HK-2 (cell line): Measurements from ENCODE around the gene KYNU.

Experiments
- DNase-seq: peaks from one replicate; pipeline ENCODE4 v3.0.0-alpha.2; 2018; ENCODE audit not compliant: unreplicated experiment

Gene KYNU

DNA sequence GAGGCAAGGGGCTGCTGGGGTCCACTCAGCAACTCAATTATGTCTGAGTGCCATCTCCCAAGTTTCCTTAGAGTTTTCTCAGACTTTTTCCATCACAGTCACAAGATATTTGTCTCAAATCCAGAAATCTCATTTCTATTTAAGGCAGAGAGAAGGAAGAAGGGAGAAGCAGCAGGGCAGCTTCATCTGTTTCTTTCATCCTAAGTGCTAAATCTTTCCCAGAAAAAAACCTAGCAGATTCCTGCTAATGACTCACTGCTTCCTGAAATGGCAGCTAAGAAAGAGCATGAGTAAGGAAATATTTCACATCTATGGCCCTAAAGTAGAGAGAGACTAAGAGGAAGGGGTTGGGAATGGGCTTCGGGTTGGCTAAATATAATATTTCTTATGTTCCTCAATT, 88.0 kb downstream of the KYNU start:
- DNase-seq: no peak

DNA sequence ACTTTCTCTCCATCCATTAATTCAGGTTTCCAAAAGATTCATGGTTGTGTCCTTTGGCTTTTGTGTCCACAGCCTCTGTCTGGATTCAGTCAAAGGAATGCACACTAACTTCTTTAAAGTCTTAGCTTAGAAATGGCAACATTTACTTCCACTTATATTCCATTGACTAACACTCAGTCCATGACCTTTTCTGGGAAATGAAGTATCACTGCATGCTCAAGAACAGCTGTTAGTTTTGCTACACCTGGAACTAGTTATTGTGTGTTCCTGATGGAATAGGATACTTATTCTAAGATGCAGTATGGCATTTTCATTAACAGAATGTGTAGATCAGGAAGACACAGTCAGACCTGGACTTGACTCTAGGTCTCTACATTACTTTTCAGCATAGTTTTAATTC, 88.8 kb downstream of the KYNU start:
- DNase-seq: no peak

DNA sequence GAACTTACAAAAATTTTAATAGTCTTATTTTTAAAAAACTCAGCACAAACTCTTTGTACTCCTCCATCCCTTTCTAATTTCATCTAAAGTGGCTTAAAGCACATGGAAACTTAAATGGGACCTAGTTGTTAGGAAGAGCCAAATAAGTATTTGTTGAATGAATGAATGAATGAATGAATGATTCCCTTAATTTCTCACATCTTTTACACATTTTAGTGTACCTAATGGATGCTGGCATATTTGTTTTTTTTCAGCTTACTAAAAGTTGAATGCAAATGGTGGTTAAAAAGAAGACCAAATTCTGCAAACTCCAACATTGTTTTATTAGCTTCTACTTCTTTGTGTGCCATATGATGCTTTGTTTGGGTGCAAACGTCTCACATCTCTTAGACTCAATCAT, 89.6 kb downstream of the KYNU start:
- DNase-seq: no peak

DNA sequence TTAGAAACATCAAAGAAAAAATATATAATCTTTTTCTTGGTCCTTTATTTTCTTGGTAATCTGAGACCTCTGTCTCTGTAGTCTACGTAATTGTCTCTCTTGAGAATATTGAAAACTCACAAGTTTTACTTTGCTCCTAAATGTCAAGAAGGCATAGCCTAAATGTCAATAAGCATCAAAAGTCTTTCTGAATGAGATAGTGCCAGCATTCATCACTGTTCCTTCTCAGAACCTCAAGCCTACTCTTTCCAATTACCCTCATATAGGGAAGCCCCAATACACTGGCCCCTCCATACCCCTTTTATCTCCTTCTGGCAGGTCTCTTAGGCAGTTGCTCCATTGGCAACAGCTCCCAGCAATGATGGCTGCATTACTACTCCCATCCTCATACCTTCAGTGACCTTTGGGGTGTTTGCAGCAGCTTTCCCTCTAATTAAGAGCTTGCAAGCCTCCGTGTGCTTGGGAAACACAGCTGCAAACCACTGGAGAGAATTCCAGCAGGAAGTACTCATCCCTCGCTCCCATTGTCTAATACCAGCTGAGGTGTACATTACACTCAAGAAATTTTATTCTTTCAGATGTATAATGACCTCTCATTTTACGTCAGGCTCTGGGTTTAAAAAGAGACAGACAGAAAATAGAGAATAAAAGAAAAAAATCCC, 95.8 kb downstream of the KYNU start:
- DNase-seq: no peak

DNA sequence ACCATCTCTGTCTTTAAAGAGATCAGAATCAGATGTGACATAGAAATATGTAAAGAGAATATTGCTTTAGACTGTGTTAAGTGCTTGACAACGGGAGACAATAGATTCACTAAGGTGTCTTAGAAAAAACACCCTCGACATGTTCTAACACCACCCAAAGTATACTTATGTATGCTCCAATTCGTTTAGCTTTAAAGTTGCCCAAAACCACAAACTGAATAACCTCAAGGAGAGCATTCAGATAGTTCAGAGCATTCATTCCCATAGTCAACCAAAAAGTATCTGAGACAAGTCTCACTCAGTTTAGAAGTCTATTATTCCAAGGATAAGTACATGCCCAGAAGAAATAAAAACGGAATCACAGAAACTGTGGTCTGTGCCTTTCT, 96.4 kb downstream of the KYNU start:
- no peak for DNase-seq

DNA sequence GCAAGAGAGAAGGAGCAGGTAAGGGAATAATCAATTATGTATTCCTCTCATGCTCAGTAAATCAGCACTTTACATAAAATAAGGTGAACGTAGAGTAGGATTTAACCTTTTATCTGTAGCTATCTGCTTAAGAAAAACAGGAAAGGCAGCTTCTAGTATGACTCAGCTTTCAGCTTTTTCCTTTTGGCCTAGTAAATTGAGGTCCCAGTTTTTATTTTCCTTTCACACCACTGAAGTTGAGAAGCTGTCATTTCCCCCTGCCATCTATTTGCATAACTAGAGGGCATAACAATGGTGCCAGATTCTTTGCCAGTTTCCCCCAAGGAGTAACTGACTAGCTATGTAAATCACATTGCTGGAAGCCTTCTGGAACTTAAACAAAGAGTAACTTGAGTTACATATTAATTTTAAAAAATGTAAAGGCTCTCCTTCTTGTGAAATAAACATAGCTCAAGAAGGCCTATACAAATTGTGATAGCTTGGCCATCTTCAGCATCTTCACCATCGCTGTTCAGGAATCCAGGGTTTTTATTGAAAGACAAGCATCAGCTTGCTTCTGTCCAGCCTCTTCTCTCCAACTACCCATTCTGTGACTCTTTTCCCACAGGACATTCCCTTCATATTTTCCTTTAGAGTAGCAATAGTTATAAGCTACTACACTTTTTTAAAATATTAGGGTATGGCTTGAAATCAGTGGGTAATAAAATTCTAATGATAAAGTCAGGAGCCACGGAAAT, 97.0 kb downstream of the KYNU start:
- no peak for DNase-seq

DNA sequence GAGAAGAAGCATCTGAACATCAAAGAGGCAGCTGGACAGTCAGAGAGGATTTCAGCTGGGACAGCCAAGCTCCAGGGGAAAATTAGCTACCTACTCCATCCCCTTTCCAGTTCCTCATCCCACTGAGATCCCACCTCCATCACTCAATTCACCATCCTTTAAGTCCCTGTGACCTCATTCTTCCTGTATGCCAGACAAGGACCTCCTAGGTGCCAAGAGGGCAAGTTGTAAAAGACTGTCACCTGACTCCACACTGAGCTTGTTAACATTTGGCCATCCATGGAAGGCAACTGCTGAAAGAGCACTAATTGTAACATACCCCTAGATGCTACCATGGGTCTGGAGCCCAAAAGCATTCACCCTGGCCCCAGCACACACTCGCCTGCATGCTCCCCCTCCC, 97.8 kb downstream of the KYNU start:
- no peak for DNase-seq

DNA sequence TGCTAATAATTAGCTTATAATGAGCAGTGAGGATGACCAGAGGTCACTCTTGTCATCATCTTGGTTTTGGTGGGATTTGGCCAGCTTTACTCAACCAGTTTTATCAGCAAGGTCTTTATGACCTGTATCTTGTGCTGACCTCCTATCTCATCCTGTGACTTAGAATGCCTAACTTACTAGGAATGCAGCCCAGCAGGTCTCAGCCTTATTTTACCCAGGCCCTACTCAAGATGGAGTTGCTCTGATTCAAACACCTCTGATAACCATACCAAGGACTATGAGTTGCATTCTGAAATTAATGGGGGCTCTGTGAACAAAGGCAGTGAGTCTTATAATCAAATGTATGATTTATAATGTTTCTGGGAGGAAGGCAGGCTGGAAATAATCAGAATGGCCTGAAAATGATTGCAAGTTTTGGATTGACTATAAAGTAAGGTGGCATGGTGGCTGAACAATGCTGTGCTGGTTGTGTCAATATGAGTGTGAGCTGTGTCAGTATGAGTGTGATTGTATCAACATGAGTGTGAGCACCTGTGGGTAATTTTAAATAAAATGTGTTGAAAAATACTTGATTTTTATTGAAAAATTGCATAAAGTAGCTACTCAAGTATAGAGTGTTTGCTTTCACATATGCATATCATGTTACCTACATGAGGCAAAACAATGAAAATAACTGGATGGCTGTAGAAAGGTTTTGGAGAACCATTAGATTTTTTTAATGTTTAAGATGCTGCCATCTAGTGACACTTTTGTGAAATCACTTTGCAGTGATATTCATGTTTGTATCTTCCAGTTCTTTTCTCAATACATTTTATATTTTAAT, 103.0 kb downstream of the KYNU start:
- no peak for DNase-seq

DNA sequence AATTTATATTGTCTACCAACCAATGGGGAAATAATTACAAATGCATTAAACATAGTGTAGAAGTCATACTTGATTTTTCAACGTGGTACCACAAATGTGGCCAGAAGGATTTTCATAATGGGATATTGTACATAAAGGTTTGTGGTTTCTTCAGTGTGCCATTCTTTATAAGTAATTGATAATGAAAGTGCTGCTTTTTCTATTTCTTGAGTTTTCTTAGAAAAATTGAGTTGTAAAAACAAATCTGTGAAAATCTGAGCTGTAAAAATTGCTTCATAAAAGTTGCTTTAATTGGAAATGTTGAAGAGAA, 103.6 kb downstream of the KYNU start:
- DNase-seq: no peak

DNA sequence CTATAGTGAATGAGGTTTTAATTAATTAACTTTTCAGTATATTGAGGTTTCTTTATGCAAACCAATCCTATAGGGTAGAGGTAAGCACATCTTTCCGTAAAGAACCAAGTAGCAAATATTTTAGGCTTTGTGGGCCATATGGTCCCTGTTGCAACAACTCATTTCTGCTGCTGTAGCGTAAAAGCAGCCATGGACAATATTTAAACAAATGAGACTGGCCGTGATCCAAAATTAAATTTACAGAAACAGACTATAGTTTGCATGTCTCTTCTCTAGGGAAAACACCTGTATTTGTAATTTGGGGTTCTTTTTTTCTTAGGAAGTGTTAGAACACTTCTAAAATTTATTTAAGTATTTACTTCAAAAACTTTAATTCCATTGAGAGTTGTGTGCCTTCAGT, 104.3 kb downstream of the KYNU start:
- DNase-seq: no peak

DNA sequence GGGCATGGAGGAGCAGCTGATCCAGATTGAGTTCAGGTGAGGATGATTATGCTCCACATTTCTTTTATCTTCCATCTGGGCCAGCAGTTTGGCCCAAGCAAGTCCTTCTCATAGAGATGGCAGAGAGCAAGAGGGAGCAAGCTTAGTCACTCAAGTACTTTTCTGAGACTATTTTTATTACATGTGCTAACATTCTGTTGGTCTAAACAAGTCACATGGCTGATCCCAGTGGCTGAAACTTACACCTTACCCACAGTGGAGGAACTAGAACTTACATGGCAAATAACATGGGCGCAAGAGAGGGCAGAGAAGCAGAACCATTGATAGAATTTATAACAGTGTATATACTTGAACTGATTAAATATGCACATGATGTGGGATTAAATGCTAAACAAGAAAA, 105.7 kb downstream of the KYNU start:
- DNase-seq: no peak

DNA sequence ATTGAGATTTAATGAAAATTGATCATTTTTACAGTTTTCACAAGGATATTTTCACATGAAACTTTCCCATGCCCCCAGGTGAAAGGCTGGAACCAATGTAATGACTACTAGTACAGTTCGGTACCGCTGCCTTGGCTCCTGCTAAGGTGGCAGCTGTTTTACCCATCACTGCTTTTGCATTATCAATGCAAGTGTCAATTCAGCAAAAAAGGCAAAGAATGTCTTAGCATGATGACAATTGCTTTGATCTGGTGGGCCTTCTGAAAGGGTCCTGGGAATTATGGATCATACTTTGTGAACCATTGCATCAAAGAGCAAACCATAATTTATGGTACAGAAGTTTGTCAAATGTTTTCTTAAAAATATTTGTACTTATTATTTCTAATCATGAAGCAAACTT, 107.2 kb downstream of the KYNU start:
- no peak for DNase-seq

DNA sequence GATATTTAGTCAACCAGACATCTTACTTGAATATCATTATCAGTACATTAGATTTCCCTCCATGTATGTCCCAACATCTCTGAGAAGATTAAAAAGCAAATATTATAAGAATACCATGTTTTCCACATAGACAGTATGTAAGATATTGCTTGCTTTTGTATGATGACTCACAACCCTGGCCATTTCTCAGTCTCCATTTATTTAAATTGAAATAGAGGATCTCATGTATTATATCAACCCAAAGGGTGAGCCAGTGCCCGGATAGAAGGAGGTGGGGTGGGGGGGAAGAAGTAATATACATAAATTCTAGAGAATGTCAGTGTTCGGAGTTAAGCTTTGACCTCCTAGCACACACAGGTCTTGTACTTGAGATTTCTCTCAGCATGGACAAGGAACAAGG, 109.6 kb downstream of the KYNU start:
- DNase-seq: no peak

DNA sequence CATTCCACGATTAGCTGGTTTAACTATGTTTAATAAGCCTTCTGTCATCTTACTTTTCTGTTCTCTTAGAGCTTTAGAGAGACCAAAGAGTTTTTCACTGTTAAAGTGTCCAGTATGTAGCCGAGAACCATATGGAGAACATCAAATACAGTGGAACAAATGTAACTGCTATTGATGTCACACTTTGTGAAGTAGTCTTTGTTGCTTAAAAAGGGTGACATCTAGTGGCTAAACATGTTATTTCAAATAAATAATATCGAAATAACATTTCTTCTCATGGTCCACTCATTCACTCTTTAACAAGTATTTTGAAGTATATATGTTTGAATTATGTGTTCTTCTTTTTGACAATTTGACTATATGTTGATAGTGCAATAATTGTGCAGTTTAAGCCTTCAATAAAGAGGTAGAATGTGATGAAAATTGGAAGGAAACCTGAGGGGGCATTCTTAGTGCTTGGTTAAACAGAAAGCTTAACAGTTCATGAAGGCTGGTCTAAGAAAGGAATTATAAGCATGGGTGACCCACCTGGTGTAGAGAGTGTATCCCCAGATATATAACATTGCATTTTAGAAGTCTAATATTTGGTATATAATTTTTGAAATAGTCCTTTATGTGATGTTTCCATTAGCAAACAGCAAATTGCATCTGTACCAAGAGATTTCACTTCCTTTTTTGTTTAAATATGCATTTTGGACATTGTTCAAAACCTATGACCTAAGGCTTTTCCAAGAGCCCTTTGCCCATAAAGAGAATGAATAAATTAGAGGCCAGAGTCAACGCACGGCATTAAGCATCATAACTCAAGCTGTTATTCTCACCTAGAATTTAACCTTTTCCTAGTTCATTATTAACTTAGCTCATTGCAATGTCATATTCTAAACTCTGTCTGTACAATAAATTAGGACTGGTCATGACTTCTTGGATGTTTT, 112.1 kb downstream of the KYNU start:
- no peak for DNase-seq

DNA sequence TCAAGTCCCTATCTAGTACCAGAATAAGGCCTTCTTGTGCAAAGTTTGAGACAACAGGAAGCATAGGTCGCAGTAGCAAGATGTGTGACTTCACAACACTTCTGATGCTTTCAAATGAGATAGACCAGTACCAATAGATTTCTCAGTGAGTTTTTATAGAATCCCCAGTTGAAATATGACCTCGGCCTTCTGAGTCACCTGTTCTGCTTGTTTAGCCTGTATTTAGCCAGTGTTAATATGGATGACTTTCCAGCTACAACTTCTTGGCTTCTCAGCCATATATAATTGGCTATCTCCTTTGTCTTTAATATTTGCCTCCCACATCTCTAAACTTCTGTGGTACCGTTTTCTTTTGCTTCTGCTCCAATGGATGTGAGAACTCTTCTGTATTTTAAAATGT, 113.8 kb downstream of the KYNU start:
- DNase-seq: no peak

DNA sequence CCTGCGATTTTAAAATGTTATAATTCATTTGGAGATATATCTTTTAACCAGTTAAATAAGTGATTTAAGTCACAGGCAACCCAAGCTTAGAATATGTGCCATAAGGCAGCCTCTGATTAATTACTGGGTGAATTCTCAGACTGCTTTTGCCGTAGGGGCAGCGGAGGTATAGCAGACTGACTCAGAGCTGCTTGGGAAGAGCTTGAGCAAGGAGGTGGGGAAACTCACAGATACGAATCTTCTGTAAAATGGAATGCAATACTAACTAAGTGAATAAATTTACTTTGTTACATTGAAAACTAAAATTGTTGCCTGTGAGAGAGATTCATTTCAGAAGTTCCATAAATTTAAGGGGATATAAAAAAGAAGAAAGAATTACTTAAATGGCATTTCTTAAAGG, 115.4 kb downstream of the KYNU start:
- no peak for DNase-seq

DNA sequence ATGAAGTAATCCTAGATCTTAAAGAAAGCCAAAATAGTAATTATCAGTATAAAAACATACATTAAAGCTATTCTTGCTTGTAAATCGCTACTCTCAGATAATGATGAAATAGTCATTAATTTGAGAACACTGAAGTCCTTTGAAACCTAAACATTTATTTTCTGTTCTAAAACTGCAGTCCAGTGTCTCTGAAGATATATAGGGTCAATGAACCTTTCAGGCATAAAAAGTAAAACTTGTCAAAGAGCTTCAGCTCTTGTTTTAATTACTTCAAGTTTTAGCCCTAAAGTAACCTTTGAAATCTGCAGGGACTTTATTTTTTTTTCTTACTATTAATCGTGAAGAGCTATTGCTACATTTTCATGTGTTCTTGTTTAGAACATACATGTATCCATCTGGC, 116.3 kb downstream of the KYNU start:
- no peak for DNase-seq

DNA sequence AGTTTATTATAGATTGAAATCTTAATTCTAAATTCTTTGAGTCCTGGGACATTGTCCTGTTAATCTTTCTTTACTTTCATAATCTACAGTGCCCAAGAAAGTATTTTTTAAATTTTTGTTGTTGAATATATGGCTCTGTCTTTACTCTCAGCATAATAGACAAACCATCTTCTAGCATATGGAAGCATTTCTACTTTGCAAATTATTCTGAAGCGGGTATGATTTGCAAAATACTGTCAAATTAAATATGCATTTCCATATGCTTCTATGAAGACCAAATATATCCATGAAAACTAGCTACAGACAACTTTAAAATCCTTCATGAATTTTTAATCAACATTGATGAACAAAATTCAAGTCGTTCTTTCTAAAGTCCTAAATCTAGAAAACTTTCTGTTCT, 117.2 kb downstream of the KYNU start:
- no peak for DNase-seq

DNA sequence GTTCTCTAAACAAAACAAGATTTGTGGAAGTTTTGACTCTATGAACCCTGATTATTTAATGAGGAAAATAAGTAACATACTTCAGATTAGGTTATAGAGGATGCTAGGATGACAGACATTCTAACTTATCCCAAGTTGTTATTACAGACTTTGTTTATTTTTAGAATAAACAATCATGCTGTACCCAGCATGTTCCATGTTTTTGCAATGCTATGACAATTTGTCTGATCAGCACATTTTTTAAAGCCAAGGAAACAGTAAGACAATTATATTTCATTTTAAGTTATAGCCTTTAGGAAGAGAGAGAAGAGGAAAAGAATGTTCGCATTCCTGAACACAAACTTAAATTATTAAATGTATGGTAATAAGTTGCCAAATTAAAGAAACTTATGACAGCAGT, 119.8 kb downstream of the KYNU start:
- no peak for DNase-seq

DNA sequence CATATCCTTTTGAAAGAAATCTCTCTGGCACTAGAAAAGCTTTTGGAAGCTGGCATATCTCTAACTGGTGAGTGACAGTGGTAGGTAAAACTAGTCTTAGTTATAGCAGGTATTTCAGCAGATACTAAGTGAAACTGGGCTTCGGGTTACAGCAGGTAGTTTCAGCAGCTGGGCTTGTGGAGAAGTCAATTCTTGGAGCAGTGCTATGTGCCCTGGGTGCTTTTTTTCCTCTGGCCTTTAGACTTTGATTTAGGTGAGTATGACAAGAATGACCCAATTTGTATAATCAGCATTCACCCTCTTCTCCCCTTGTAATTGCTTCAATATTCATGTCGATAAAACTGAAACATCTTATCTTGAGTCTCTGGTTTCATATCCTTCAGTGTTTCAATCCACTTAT, 123.1 kb downstream of the KYNU start:
- DNase-seq: no peak

DNA sequence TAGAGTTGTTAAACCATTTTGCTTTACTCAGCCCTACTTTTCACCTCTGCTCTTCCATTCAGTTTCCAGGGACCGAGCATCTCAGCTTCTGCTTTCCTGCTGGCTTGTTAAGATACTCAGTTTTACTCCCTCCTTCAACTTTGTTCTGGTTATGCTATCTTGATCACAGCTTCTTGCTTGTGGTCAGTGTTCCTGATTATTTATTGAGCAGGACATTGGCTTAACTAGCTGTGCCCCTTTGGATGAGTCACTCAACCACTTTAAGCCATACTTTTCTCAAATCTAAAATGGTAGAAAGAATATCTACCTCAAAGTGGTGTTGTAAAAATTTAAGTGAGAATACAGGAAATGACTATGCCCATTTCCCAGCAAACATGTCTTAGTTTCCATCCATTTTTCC, 124.0 kb downstream of the KYNU start:
- no peak for DNase-seq

DNA sequence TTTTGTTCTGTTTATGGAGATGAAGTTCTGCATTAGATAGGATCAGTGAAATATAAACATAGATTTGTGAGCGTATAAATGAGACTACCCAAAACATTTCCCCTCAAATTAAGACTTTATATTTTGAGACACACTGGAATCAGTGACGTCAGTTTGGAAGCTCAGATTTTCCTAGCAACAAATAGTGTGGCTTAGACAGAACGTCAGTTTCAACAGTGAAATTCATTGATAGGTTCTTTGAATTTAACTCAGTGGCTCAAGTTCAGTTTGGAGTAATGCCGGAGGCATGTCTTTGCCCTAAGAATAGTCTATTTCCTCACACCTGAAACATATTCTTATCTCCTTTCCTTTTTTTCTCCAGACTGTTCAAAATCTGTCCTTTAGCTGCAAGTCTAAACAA, 138.2 kb downstream of the KYNU start:
- DNase-seq: no peak
